Dedifferentiated amniotic fluid mesenchymal stem cell (primary cell): ENCODE data around the gene UBR4.
A peak's percentile ranks its signal among the peaks of the same experiment; 100 is the strongest.
"Not testable (repeated sequence)": the region's sequence is repeated elsewhere in the genome, so short reads cannot be mapped to it uniquely, and the experiment has no call there.

Experiments
- DNase-seq: peaks from one replicate; pipeline ENCODE4 v3.0.0-alpha.2; 2016; ENCODE audit errors: extremely low spot score

The UBR4 gene

GRCh38 chr1:19191811-19192210 lies 18.3 kb downstream of the UBR4 start:
- no peak for DNase-seq

DNA sequence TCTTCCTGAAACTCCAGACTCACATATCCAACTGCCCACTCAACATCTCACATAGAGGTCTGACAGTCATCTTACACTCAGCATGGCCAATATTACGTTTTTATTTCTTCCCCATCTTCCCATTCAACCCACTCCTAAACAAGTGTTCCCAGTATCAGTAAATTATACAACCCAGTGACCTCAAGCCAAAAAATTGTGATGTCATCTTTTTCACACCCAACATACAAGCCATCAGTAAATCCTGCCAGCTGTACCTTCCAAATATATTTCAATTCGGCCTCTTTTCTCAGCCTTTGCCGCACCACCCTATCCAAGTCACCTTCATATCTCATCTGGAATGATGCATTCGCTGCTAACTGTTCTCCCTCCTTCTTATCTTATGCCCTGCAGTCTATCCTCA lies 19.6 kb downstream of the UBR4 start:
- no peak for DNase-seq

DNA sequence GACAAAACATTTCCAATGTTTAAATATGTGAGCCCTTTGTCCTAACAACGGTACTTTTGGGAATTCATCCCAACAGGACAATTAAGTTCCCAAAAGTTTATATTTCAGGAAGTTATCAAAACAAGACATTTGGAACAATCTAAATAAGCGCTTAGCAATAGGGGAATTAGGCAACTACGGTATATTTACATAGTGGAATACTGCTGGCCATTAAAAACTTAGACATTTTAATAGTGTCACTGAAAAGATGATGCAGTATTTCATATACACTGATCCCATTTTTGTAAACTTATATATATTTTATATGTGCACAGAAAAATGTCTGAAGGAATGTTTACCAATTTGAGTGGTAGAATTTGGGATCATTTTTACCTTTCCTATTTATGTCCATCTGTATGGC lies 20.8 kb downstream of the UBR4 start:
- DNase-seq, result no peak

DNA sequence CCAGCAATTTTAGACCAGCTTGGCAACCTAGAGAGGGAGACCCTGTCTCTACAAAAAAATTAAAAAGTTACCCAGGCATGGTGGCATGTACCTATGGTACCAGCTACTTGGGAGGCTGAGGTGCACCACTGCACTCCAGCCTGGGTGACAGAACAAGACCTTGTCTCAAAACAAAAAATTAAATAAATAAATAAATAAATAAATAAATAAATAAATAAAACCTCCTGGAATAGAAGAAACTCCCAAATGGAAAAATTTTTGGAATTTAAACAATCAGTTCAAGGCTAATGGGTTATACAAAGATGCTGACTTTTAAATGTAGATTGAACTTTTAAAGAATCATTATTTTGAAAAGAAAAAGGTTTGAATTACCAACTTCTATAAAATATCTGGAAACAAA lies 22.2 kb downstream of the UBR4 start:
- DNase-seq, result no peak

DNA sequence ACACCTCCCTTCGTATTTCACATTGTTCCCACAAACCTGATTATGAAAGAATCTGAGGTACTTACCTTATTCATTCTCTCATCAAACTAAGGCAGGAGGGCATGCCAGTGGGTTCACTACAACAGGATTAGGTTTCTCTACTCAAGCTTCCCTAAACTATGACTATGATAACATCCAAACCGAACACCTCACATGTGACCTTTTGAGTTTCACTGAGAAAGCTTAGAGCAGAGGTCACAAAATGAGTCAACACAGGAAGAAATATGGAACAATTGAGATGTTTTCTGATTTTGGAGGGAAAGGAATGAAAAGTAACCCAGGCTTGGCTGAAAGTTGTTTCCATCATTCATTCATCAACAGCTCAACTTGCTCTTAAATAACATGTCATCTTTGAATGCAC lies 24.1 kb downstream of the UBR4 start:
- DNase-seq, result no peak

- no peak for DNase-seq
Observed at GRCh38 chr1:19182223-19182622, 27.8 kb downstream of the UBR4 start.

DNA sequence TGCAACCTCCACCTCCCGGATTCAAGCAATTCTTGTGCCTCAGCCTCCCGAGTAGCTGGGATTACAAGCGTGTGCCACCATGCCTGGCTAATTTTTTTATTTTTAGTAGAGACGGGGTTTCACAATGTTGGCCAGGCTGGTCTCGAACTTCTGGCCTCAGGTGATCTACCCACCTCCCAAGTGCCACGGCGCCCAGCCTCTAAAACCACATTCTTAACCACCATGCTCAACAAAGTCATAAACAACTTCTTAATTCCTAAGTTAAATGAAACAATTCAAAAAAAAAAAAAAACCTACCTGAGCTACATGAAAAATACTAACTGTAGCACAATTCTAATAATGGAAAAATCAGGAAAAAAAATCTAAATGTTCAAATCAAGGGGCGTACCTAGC lies 29.8 kb downstream of the UBR4 start:
- not testable (repeated sequence) for DNase-seq

GRCh38 chr1:19179597-19180264 lies 30.3 kb downstream of the UBR4 start:
- no peak for DNase-seq

DNA sequence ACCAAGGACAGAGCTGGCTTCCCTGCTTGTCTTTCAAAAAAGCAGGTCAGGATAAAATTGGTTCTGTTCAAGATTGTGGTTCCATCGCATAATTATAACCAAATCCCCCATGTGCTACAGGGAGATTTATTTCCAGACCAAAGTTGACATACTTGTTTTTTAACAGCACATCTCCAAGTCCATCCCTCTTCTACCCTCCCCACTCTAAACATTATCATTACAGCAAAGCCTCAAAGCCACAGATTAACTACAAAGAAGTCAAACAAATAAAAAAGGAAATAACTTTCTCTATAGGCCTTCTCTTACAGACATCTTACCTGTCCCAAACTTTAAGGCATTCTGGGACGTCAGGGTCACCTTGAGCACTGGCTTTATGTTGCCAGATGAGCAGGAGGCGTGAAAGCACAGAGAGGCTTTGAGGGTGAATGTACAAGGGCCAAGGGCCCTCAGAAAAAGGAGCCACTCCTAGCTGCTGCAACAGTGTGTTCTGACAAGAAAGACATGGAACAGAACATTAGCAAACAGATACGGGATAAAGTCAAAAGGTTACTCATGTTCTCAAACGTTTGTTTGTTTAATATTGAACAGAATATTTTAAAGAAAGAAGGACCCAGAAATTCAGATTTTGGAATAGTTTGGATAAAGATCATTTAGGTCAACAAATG lies 31.2 kb downstream of the UBR4 start:
- DNase-seq, result no peak

GRCh38 chr1:19177811-19178210 lies 32.3 kb downstream of the UBR4 start:
- DNase-seq, result no peak

DNA sequence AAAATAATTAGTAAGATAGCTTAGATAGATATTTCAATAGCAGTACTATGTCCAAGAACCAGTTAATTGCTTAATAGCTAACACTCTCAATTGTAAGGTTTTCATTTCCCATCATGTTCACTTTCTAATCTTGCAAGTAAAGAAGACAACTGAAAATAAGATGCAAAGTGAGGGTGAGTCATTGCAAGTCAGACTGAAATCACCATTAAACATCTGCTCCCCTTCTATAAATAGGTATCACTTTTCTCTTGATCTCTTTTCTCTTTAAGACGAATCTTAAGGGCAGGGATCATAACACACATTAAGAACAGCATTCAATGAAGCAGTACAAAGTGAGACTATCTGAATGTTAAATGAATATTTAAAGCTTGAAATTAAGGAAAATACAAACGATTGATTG lies 40.4 kb downstream of the UBR4 start:
- no peak for DNase-seq

DNA sequence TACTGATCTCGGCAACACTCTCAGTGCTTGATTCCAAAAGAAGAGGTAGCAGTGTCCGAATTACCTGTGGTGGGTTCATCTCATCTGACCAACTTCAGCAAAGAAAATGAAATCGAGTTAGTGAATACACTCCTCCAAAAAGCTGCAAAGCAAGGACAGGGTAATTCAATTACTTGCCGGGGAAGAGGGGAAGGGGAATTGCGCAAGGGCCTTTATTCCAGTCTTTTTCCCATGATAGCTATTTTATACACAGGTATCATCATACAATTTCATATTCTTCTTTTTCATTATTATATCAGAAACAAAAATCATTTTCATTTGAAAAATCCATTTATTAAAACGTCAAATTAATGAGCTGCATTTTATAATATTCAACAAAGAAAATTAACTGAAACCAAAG lies 42.9 kb downstream of the UBR4 start:
- DNase-seq, result no peak

DNA sequence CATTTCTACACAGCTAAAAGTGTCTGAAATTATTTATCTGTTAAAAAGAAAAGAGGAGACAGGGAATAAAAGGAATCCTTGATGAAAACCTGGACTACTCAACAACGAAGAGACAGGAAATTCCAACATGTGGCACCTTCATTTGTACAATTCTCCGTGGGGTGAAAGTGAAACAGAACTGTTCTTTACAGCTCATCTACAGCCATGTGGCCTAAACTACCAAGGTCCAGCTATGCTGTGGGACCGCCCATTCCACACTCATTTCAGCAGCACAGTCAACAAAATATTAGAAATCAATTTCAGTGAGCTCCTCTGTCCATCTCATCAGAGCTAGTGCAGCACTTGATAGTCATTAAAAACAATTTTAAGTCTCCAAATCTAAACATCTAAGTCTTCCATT lies 44.0 kb downstream of the UBR4 start:
- no peak for DNase-seq

DNA sequence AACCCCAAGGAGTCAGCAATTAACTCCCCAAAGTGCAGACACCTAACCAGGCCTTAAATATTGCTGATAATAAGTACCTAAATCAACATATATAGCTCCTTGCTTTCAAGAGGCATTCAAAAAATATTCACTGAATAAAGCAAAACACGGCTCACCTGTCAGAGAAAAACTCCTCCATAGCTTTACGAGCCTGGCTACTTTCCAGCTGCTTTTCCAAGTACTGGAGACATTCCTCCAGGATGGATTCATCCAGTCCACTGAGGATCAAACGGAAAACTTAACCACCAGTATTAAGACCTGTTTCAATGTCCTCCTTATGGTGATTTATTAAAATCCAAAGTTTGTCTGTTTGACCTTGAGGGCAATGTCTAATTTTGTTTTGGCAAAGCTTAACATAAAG lies 44.6 kb downstream of the UBR4 start:
- DNase-seq, result no peak

DNA sequence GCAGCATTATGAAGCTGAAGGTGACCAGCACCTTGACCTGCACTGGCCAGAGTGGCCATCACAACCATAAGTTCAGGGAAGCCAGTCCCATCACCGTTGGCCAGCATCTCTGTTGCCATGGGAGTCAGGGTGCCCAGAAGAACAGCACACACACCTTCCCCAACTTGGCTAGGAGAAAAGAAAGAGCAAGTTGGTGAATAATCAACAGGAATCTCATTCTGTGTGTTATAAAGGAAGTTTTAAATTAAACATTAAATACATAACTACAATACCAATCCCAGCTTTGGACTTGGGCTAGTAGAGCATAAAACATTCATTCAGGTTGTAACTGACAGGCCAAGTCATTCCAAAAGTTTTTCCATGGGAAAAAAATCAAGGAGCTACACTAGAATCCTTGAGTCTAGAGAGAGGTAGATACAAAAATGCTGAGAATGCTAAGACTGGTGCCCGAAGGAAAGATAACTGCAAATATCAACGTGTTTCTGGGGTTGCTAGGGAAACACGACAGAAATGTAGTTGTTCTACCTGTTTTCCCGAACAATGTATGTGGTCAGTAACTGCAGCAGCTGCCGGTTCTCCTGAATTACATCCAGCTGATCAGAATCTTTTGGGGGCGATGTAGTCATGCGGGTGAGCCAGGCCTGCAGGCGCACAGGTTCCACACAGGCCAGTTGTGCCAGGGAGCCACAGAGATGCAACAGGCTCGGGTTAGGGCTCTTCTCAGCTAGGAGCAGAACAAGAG lies 45.6 kb downstream of the UBR4 start:
- DNase-seq, result no peak

DNA sequence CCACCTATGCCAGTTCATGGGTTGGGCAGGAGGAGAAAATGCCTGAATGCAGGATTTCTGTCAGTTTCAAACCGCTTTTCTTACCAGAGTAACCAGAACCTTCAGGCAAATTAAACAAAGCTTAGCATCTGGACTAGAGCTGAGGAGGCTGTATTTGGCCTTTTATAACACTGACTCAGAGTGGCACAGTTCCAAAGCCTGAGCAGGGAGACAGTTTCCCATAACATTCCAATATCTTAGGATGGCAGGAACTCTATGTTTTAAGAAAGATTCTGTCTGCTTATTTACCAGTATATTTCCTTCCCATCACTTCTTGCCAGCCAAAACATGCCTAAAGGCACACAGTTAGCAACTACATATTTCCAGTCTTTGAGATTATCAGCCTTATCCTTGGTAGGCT lies 46.8 kb downstream of the UBR4 start:
- DNase-seq, result peak; percentile 87

DNA sequence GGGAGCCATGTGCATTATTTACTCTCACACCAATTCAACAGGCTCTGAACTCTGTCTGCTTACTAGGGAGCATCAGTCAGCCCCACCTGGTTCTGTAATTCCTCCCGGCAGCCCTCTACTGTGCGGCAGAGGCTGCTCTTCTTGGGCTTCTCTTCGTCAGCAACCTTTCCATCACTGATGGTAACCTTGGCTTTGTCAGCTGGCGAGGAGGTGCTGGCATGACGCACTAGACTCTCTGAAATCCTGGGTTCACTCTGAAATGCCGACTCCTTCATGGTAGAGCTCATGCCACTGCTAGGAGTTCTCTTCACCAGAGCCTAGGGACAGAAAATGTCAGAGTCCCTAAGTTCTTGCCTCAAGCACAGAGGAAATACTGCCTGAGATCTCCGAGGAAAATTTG lies 49.2 kb downstream of the UBR4 start:
- DNase-seq, result no peak

DNA sequence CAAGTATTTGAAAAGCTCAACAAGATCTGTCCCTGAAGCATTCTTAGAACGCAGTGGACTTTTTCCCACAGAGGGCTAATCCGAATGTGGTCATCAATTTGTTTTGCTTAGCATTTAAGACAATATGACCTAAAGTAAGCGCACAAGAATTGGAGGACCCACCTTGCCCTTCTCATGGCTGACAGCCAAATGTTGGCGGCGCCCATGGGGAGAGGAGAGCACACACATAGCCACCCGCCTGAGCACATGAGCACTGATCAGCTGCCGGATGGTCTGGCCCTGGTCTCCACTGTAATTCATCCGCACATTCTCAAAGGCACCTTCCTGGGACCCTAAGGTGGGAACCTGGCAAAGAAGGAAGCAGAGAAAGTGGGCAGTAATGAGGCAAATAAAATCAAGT lies 52.4 kb downstream of the UBR4 start:
- DNase-seq, result no peak

- DNase-seq, result no peak
Observed at GRCh38 chr1:19156676-19157075, 53.4 kb downstream of the UBR4 start.

DNA sequence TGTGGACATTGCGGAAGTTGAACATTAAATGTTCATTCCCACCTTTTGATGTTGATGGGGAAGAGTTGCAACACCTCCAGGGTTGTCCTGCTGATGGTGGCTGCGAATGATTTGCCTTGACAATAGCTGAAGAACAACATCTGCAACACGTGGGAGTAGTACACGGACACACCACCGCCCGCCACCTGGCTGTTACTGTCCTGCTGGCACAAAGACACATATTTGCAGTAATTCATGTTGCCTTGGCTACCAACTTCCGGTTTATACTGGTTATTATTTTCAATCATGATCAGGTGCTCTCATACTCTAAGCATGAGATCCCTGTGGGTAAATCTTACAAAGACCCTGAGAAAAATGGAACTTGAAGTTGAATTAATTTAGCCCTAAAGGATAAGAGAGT lies 55.2 kb downstream of the UBR4 start:
- DNase-seq, result no peak

DNA sequence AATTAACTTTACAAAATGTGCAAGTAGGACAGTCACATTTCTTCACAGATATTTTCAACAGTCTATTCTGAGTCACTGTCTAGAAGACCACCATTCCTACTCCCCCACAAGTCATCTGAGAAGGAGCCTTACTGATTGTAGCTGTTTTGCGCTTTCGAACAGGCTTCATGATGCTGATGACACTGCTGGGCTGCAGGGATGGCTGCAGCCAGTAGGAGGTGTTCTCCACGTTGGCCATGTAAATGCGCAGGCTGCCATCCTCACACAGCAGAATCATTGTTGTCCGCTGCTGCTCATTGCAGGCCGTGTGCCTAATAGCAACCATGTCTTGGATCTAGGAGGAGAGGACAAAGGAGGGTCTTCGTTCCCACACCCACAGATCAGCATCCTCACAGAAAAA lies 56.9 kb downstream of the UBR4 start:
- no peak for DNase-seq

DNA sequence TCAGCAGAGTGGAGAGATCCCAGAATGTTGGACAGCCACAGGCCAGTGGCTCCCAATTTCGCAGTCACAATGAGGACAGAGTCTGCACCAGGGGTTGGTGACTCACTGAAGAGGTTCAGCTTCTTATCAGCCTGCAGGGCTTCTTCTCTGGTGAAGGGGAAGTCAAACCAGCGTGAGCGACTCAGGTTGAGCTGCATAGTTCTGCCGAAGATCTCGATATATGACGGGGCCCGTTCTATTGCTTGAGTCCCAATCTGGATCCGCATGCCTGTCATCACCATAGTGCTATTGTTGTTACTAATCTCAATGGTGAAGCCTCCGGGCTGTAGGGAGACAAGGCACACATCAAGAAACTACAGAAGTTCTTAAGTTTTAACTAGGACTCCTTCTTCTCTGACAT lies 58.5 kb downstream of the UBR4 start:
- DNase-seq, result no peak

DNA sequence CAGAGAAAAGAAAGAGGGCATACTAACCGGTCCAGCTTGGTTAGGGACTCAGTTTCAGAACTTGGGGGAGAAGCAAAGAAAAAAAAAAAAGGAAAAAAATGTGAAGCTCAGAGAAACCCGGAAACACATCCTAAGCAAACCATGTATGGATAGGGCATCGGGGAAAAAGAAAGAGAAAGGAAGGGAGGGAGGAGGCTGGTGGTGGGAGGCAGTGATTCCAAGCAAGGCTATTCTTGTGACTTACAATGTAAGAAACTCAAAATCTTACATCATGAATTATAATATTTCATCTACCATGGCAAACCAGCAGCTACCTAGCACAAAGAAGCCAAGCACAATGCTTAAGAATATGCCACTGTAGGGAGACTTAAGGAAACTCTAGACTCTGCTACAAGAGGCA lies 60.3 kb downstream of the UBR4 start:
- no peak for DNase-seq
